GM19395 (cell line): Measurements from ENCODE around the gene WNT5B.

Source experiments
- ATAC-seq: cut with Tn5 transposase; IDR thresholded peaks from one replicate; pipeline ENCODE4 v1.9.1; 2021; ENCODE audit warnings: mild to moderate bottlenecking, moderate library complexity; ENCODE audit not compliant: unreplicated experiment

WNT5B gene

GRCh38 chr12:1629338-1630132 is 504 bp downstream of the WNT5B start:
- no peak for ATAC-seq

- ATAC-seq: no peak
Measured at GRCh38 chr12:1630133-1630826, 1.2 kb downstream of the WNT5B start.

GRCh38 chr12:1630827-1631591 is 2.0 kb downstream of the WNT5B start:
- ATAC-seq: no peak

GRCh38 chr12:1632702-1633101 is 3.7 kb downstream of the WNT5B start:
- ATAC-seq: no peak

GRCh38 chr12:1633459-1633858 is 4.4 kb downstream of the WNT5B start:
- no peak for ATAC-seq

- ATAC-seq: no peak
Measured at GRCh38 chr12:1634149-1634548, 5.1 kb downstream of the WNT5B start.

- no peak for ATAC-seq
Measured at GRCh38 chr12:1634590-1635191, 5.7 kb downstream of the WNT5B start.

- ATAC-seq: no peak
Measured at GRCh38 chr12:1635301-1636095, 6.5 kb downstream of the WNT5B start.

GRCh38 chr12:1638203-1638602 is 9.2 kb downstream of the WNT5B start:
- no peak for ATAC-seq

- ATAC-seq: no peak
Measured at GRCh38 chr12:1639538-1639937, 10.5 kb downstream of the WNT5B start.

- no peak for ATAC-seq
Measured at GRCh38 chr12:1640328-1641234, 11.6 kb downstream of the WNT5B start.

GRCh38 chr12:1642513-1642912 is 13.5 kb downstream of the WNT5B start:
- ATAC-seq: no peak

- no peak for ATAC-seq
Measured at GRCh38 chr12:1643043-1643442, 14.0 kb downstream of the WNT5B start.

GRCh38 chr12:1643905-1644533 is 15.0 kb downstream of the WNT5B start:
- no peak for ATAC-seq

GRCh38 chr12:1644534-1645438 is 15.8 kb downstream of the WNT5B start:
- no peak for ATAC-seq

- ATAC-seq: no peak
Measured at GRCh38 chr12:1645819-1646218, 16.8 kb downstream of the WNT5B start.

GRCh38 chr12:1646569-1647284 is 17.7 kb downstream of the WNT5B start:
- no peak for ATAC-seq
